Myocyte (in vitro differentiated cells): Measurements from ENCODE around the gene NPAS3. TPM values are rescaled to one million over a fixed set of nuclear protein-coding genes. Genes with fewer than 3 reads are reported as not detected.
A peak's percentile ranks its signal among the peaks of the same experiment; 100 is the strongest.

Source experiments
- DNase-seq: peaks from one replicate; pipeline ENCODE4 v3.0.0-alpha.2; 2012; ENCODE audit warnings: low read depth
- total RNA-seq: library from RNA; depleted of rRNA; stranded (reverse); fragments of >200 nt; gene quantifications from 2 replicates; pipeline ENCODE4 v1.2.3, GENCODE V29; 2014

The NPAS3 gene
- total RNA-seq, 1 donor from 2014 or later: 0.19 TPM

DNA sequence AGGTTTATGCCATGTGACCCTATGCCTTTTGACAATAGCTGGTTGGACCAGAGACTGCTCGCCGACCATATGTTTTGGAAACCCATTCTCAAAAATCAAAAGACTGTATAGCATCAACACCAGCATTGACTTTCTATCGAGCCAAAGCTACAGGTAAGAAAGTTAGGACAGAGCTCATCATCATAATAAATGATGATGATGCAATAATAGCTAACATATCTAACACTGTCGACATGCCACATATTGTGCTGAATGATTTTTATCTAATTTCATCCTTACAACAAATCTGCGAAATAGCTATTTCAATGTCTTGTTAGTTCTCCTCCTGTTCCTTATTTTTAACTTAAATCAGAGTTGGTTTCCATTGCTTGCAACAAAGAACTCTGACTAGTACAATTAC lies 909.3 kb downstream of the NPAS3 start:
- DNase-seq: no peak

DNA sequence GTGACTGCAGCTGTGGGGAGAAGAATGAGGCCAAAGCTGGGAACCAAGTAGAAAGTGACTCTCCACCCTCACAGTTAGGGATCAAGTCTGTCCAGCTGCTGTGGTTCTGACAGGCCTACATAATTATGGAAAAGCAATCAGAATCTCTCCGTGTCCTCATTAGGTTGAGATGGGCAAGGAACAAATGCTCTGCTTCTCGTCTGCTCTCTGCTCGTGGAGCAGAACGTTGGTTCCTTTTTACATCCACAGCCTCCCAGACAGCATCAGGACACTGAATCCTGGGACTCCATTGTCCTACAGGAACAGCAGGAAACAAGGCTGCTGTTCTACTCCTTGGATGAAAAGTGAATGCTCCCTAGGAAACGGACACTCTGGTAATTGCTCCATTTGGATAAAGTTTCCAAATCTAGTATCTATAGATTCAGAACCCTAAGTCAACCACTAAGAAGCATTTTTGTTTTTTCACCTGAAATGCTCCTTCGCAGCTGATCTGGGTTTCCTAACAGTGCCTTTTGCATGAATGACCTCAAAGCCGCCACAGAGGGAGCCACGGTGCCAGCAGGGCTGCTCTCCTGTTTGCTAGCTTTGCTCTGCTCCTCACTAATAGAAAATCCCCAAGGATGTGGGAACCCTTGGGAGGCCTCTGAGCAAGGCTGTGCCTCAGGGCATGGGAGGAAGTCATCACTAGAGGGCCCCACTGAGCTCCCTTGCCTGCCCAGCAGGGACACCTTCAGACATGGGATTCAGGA lies 910.2 kb downstream of the NPAS3 start:
- peak; percentile 53 for DNase-seq

DNA sequence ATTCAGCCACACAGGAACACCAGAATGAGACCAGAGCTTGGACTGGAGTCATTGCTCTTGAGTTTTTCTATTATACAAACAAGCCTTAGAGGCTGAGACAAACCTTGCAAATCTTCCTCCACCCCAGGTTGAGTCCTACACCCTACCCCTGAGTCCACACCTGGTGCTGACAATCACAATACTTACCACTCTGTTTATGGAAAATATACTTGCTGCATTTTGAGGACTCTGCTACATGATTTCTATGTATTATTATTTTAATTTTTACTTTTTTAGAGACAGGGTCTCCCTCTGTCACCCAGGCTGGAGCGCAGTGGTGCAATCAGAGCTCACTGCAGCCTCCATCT lies 910.7 kb downstream of the NPAS3 start:
- no peak for DNase-seq

DNA sequence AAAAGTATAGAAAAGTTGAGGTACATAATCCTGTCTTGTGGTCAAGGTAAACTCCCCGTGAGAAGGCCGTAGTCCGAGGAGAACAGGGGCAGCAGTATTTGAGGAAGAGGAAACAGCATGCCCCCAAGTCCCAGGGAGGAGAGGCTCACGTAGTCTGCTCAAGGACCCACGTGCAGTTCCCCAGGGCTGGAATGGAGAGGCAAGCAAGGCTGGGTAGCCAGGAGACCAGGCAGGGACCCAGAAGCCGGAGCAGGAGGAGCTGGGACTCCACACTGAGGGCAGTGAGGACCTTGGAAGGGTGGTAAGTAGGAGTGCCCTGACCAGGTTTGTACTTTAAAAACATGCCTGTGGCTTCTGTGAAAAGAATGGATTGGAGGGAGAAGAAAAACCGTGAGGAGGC lies 912.1 kb downstream of the NPAS3 start:
- no peak for DNase-seq

DNA sequence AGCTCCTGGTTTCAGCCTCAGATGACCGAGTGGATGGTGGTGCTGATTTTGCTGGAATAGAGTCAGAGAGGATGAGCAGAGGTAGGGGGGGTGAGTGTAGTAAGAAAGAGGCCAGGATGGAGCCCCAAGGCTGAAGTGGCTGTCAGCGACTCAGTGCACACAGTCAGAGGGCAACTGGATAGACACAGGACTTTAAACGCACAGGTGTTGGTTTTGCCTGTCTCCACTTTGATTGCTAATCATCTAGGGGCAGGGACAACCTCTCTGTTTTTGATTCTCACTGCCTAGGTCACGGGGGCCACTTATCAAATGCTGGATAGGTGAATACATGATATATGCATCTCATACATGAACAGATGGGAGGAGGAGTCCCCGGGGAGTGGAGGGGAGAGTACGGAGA lies 912.7 kb downstream of the NPAS3 start:
- DNase-seq: no peak

DNA sequence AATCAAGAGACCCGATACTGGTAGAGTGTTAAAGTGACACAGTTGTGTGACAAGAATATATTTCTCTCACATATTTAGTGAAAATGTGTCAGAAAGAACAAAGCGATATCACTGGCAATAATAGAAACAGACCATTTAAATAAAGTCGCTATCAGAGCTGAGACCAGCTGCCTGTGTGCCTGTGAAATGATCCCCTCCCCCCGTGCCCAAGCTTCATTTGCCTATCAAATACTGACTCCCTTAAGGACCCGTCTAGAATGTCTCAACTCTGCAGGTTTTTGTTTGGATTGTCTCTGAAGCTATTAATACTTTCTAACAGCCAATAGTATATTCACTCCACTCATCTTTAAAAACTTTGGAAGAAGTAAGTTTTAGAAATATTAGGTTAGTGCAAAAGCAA lies 913.3 kb downstream of the NPAS3 start:
- no peak for DNase-seq
